ENCODE data around the gene RAP1GAP2.
"Not testable (repeated sequence)": the region's sequence is repeated elsewhere in the genome, so short reads cannot be mapped to it uniquely, and the experiment has no call there.

RAP1GAP2 gene

GRCh38 chr17:3063507-3063906 lies 267.3 kb downstream of the RAP1GAP2 start, which contains the start of gene OR1D5:
Gene OR1D5 (minus strand): TSS chr17:3063607. CDS start chr17:3063607, 0 bp downstream.
- DNase-seq = not testable (repeated sequence)

- not testable (repeated sequence) for DNase-seq
Measured at GRCh38 chr17:3065192-3065591, 269.0 kb downstream of the RAP1GAP2 start.

GRCh38 chr17:3073850-3074249 lies 277.6 kb downstream of the RAP1GAP2 start:
- DNase-seq = not testable (repeated sequence)
